GM12872 (cell line): ENCODE measurements around the gene IDS.
A peak's percentile ranks its signal among the peaks of the same experiment; 100 is the strongest.

Experiments used
- CTCF ChIP-seq: IDR thresholded peaks from 3 replicates; pipeline ENCODE4 v1.5.1; 2011; ENCODE audit warnings: low read depth, mild to moderate bottlenecking, low read length, moderate library complexity; ENCODE audit not compliant: insufficient read depth

Gene IDS

GRCh38 chrX:149473092-149473491, 32.0 kb downstream of the IDS start:
- TF ChIP-seq CTCF = no peak

- TF ChIP-seq CTCF = no peak
Observed at GRCh38 chrX:149472625-149473024, 32.5 kb downstream of the IDS start.

GRCh38 chrX:149471397-149471796, 33.7 kb downstream of the IDS start:
- no peak for TF ChIP-seq CTCF

- peak; percentile 74 for TF ChIP-seq CTCF
Observed at GRCh38 chrX:149470955-149471354, 34.2 kb downstream of the IDS start.

GRCh38 chrX:149469406-149469805, 35.7 kb downstream of the IDS start:
- no peak for TF ChIP-seq CTCF

- TF ChIP-seq CTCF = no peak
Observed at GRCh38 chrX:149467920-149468319, 37.2 kb downstream of the IDS start.

GRCh38 chrX:149467461-149467860, 37.6 kb downstream of the IDS start:
- TF ChIP-seq CTCF = no peak

- no peak for TF ChIP-seq CTCF
Observed at GRCh38 chrX:149462849-149463248, 42.3 kb downstream of the IDS start.
